ENCODE measurements around the gene GPHN. TPM values are rescaled to one million over a fixed set of nuclear protein-coding genes. Genes with fewer than 3 reads are reported as not detected.

The GPHN gene
- total RNA-seq, 2 experiments from 2014 or later, result 26.3 to 26.6 TPM

DNA sequence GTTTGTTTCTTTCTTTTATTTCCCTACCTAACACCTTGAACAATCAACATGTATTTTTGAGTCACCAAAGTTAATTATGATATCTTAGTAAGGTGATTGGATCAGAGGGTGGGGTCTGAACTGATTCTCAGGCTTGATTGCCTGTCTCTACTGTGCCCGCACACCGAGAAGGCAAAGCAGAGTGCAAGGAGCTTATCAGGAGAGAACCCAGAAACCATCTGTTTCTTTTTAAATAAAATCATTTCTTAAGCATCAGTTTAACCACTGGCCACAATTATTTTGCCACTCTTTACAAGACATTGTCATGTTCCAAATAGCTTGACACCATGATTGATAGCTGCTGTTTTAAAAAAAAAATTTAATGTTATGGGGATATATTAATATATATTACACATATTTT lies 684.4 kb downstream of the GPHN start:
- intact Hi-C loops (cut with micrococcal nuclease), result no loop called here
- ChIA-PET POLR2A (no interaction called here), CTCF (interaction anchor here (0.8 to 1.2 kb wide), 3 partner anchors 26 to 144 kb away, joined by 3 read pairs; no protein-coding TSS in a partner anchor)
- H3K9me3 Mint-ChIP-seq, result no peaks in the 10 kb centered on the region
- no peaks in the 10 kb centered on the region for H3K27me3 Mint-ChIP-seq
- no peaks in the 10 kb centered on the region for H3K36me3 Mint-ChIP-seq (ENCODE audit: low read depth)
- peaks cover 10% of the 10 kb centered on the region for H3K4me1 Mint-ChIP-seq (ENCODE audit: low read depth)
- ATAC-seq (no peak), DNase-seq (no peak)
- H3K27ac Mint-ChIP-seq, result no peak overlapping the region
- TF ChIP-seq, protein P1, sequence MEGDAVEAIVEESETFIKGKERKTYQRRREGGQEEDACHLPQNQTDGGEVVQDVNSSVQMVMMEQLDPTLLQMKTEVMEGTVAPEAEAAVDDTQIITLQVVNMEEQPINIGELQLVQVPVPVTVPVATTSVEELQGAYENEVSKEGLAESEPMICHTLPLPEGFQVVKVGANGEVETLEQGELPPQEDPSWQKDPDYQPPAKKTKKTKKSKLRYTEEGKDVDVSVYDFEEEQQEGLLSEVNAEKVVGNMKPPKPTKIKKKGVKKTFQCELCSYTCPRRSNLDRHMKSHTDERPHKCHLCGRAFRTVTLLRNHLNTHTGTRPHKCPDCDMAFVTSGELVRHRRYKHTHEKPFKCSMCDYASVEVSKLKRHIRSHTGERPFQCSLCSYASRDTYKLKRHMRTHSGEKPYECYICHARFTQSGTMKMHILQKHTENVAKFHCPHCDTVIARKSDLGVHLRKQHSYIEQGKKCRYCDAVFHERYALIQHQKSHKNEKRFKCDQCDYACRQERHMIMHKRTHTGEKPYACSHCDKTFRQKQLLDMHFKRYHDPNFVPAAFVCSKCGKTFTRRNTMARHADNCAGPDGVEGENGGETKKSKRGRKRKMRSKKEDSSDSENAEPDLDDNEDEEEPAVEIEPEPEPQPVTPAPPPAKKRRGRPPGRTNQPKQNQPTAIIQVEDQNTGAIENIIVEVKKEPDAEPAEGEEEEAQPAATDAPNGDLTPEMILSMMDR (IDR thresholded peaks at IDR 0.05), result no peak
- no peak overlapping the region for H3K4me3 Mint-ChIP-seq

DNA sequence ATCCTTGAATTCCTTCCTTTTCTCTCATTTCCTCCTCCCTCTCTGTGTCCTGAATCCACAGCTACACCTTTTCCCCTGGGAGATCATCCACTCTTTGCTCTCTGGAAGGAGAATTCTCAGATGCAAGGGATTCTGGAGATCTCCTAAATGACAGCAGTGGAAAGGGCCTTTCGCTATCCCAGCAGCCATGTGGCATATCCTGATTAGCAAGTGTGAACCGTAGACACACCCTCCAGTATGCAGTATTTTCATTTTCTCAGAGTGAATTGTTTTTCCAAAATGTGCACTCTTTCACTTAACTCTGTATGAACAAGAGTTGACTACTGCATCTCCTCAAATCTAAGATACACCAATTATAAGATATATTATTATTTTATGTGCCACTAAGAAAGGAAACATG lies 687.3 kb downstream of the GPHN start:
- no peak overlapping the region for H3K27ac Mint-ChIP-seq
- H3K27me3 Mint-ChIP-seq, result no peaks in the 10 kb centered on the region
- no peak overlapping the region for H3K4me3 Mint-ChIP-seq
- no peak for ATAC-seq
- no peaks in the 10 kb centered on the region for H3K9me3 Mint-ChIP-seq
- POLR2A ChIA-PET, result no interaction called here
- TF ChIP-seq, protein P1 (IDR thresholded peaks at IDR 0.05), result no peak
- no peak for DNase-seq
- peaks cover 2% of the 10 kb centered on the region for H3K4me1 Mint-ChIP-seq (ENCODE audit: low read depth)
- CTCF ChIA-PET, result no interaction called here
- no peaks in the 10 kb centered on the region for H3K36me3 Mint-ChIP-seq (ENCODE audit: low read depth)
- intact Hi-C loops (cut with micrococcal nuclease), result no loop called here

DNA sequence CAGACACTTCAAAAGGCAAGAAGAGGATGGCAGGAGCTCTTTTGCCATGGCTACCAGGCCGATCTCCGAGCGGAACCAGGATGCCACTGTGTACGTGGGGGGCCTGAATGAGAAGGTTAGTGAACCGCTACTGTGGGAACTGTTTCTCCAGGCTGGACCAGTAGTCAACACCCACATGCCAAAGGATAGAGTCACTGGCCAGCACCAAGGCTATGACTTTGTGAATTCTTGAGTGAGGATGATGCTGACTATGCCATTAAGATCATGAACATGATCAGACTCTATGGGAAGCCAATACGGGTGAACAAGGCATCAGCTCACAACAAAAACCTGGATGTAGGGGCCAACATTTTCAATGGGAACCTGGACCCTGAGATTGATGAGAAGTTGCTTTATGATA lies 691.1 kb downstream of the GPHN start:
- POLR2A ChIA-PET, result interaction anchor here (1.2 kb wide), 1 partner anchor 12 kb away, joined by 3 read pairs; no protein-coding TSS in a partner anchor
- DNase-seq (no peak), ATAC-seq (no peak)
- no peaks in the 10 kb centered on the region for H3K36me3 Mint-ChIP-seq (ENCODE audit: low read depth)
- intact Hi-C loops (cut with micrococcal nuclease), result no loop called here
- H3K27me3 Mint-ChIP-seq, result no peaks in the 10 kb centered on the region
- H3K4me1 Mint-ChIP-seq (ENCODE audit: low read depth), result peaks cover 2% of the 10 kb centered on the region
- H3K4me3 Mint-ChIP-seq, result no peak overlapping the region
- TF ChIP-seq, protein P1 (IDR thresholded peaks at IDR 0.05), result no peak
- CTCF ChIA-PET, result no interaction called here
- H3K9me3 Mint-ChIP-seq, result no peaks in the 10 kb centered on the region
- H3K27ac Mint-ChIP-seq, result no peak overlapping the region

DNA sequence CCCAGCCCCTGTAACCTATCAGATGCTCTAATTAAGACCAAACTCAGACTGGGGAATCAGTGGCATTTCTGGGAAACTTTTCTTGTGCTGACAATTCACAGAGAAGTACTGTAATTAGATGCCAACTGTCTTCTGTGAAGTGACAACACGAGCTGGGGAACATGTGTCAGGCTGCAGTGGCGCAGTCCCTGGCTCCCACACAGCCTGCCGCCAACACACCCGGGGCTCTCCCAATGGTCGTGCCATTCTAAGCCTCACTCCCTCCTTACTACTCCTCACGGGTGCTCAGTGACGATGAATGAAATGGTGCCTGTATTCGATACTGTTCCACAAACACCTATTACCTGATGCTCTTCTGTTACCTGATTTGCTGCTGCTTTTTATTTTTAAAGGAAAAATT lies 699.9 kb downstream of the GPHN start:
- DNase-seq, result no peak
- H3K36me3 Mint-ChIP-seq (ENCODE audit: low read depth), result no peaks in the 10 kb centered on the region
- H3K4me1 Mint-ChIP-seq (ENCODE audit: low read depth), result peaks cover 3% of the 10 kb centered on the region
- no peaks in the 10 kb centered on the region for H3K9me3 Mint-ChIP-seq
- intact Hi-C loops (cut with micrococcal nuclease), result no loop called here
- no peak for ATAC-seq
- no peaks in the 10 kb centered on the region for H3K27me3 Mint-ChIP-seq
- ChIA-PET CTCF (interaction anchor here (1.0 kb wide), 1 partner anchor 12 kb away, joined by 3 read pairs; no protein-coding TSS in a partner anchor), POLR2A (no interaction called here)
- no peak overlapping the region for H3K4me3 Mint-ChIP-seq
- no peak overlapping the region for H3K27ac Mint-ChIP-seq
- TF ChIP-seq, protein P1 (IDR thresholded peaks at IDR 0.05), result no peak

DNA sequence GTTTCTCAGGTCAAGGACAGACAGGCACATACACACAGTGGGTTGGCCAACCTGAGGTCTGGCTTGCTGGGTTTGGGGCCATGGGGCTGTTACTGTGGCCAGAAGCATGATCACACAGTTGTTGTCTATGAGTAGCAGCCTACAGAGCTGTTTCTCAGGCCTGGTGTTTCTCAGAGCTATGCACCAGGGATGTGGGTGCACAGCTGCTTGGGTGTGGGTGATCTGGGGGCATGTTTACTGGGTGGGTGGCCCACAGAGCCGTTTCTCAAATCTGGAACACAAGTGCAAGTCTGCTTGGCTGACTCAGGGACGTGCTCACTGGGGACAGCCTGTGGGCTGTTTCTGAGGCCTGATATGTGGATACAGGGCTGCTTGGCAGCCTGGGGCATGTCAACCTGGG lies 710.2 kb downstream of the GPHN start:
- no peaks in the 10 kb centered on the region for H3K36me3 Mint-ChIP-seq (ENCODE audit: low read depth)
- no peak overlapping the region for H3K27ac Mint-ChIP-seq
- ChIA-PET CTCF (no interaction called here), POLR2A (no interaction called here)
- no peak for DNase-seq
- intact Hi-C loops (cut with micrococcal nuclease), result no loop called here
- TF ChIP-seq, protein P1 (IDR thresholded peaks at IDR 0.05), result no peak
- ATAC-seq, result no peak
- no peaks in the 10 kb centered on the region for H3K9me3 Mint-ChIP-seq
- H3K27me3 Mint-ChIP-seq, result no peaks in the 10 kb centered on the region
- H3K4me1 Mint-ChIP-seq (ENCODE audit: low read depth), result no peaks in the 10 kb centered on the region
- H3K4me3 Mint-ChIP-seq, result no peak overlapping the region

Data from activated CD8-positive, alpha-beta T cell treated with anti-CD3 and anti-CD28 coated beads for 36 hours (primary cell).